ENCODE data around the gene PGM5.

The PGM5 gene

GRCh38 chr9:68462105-68462775 lies 105.8 kb downstream of the PGM5 start:
- no peak overlapping the region for H3K27ac ChIP-seq (ENCODE audit: low read depth, low read length)
- no peak overlapping the region for H3K4me3 ChIP-seq (ENCODE audit: low read depth in 1 of 2, low read length in 2 of 2)
- no peaks in the 10 kb centered on the region for H3K36me3 ChIP-seq (ENCODE audit: control insufficient read depth in 1 of 2, insufficient read depth in 2 of 2, low read length in 2 of 2)
- H3K4me1 ChIP-seq (ENCODE audit: control insufficient read depth in 1 of 2, insufficient read depth in 2 of 2, low read length in 2 of 2), result no peaks in the 10 kb centered on the region
- H3K9ac ChIP-seq (ENCODE audit: low read depth in 1 of 2, low read length in 2 of 2), result no peak overlapping the region
- H3K27me3 ChIP-seq (ENCODE audit: control insufficient read depth in 1 of 2, insufficient read depth in 2 of 2, low read length in 2 of 2), result no peaks in the 10 kb centered on the region
- no peaks in the 10 kb centered on the region for H3K9me3 ChIP-seq (ENCODE audit: control insufficient read depth in 1 of 2, low read length in 2 of 2)

GRCh38 chr9:68470067-68470466 lies 113.7 kb downstream of the PGM5 start:
- Histone ChIP-seq H3K4me3 (ENCODE audit: low read depth in 1 of 2, low read length in 2 of 2) (no peak overlapping the region), H3K4me1 (ENCODE audit: control insufficient read depth in 1 of 2, insufficient read depth in 2 of 2, low read length in 2 of 2) (no peaks in the 10 kb centered on the region), H3K27ac (ENCODE audit: low read depth, low read length) (no peak overlapping the region), H3K27me3 (ENCODE audit: control insufficient read depth in 1 of 2, insufficient read depth in 2 of 2, low read length in 2 of 2) (no peaks in the 10 kb centered on the region), H3K9ac (ENCODE audit: low read depth in 1 of 2, low read length in 2 of 2) (no peak overlapping the region), H3K9me3 (ENCODE audit: control insufficient read depth in 1 of 2, low read length in 2 of 2) (no peaks in the 10 kb centered on the region), H3K36me3 (ENCODE audit: control insufficient read depth in 1 of 2, insufficient read depth in 2 of 2, low read length in 2 of 2) (no peaks in the 10 kb centered on the region)

GRCh38 chr9:68470634-68471033 lies 114.2 kb downstream of the PGM5 start:
- Histone ChIP-seq H3K27me3 (ENCODE audit: control insufficient read depth in 1 of 2, insufficient read depth in 2 of 2, low read length in 2 of 2) (no peaks in the 10 kb centered on the region), H3K4me3 (ENCODE audit: low read depth in 1 of 2, low read length in 2 of 2) (no peak overlapping the region), H3K9ac (ENCODE audit: low read depth in 1 of 2, low read length in 2 of 2) (no peak overlapping the region), H3K27ac (ENCODE audit: low read depth, low read length) (no peak overlapping the region), H3K36me3 (ENCODE audit: control insufficient read depth in 1 of 2, insufficient read depth in 2 of 2, low read length in 2 of 2) (no peaks in the 10 kb centered on the region), H3K4me1 (ENCODE audit: control insufficient read depth in 1 of 2, insufficient read depth in 2 of 2, low read length in 2 of 2) (no peaks in the 10 kb centered on the region), H3K9me3 (ENCODE audit: control insufficient read depth in 1 of 2, low read length in 2 of 2) (no peaks in the 10 kb centered on the region)

GRCh38 chr9:68472119-68472518 lies 115.7 kb downstream of the PGM5 start:
- Histone ChIP-seq H3K27ac (ENCODE audit: low read depth, low read length) (no peak overlapping the region), H3K36me3 (ENCODE audit: control insufficient read depth in 1 of 2, insufficient read depth in 2 of 2, low read length in 2 of 2) (no peaks in the 10 kb centered on the region), H3K4me3 (ENCODE audit: low read depth in 1 of 2, low read length in 2 of 2) (no peak overlapping the region), H3K9ac (ENCODE audit: low read depth in 1 of 2, low read length in 2 of 2) (no peak overlapping the region), H3K27me3 (ENCODE audit: control insufficient read depth in 1 of 2, insufficient read depth in 2 of 2, low read length in 2 of 2) (no peaks in the 10 kb centered on the region), H3K4me1 (ENCODE audit: control insufficient read depth in 1 of 2, insufficient read depth in 2 of 2, low read length in 2 of 2) (no peaks in the 10 kb centered on the region), H3K9me3 (ENCODE audit: control insufficient read depth in 1 of 2, low read length in 2 of 2) (no peaks in the 10 kb centered on the region)

GRCh38 chr9:68473790-68474189 lies 117.4 kb downstream of the PGM5 start:
- H3K27me3 ChIP-seq (ENCODE audit: control insufficient read depth in 1 of 2, insufficient read depth in 2 of 2, low read length in 2 of 2), result no peaks in the 10 kb centered on the region
- no peaks in the 10 kb centered on the region for H3K4me1 ChIP-seq (ENCODE audit: control insufficient read depth in 1 of 2, insufficient read depth in 2 of 2, low read length in 2 of 2)

GRCh38 chr9:68476422-68476821 lies 120.0 kb downstream of the PGM5 start:
- H3K27ac ChIP-seq (ENCODE audit: low read depth, low read length), result no peak overlapping the region
- no peak overlapping the region for H3K9ac ChIP-seq (ENCODE audit: low read depth in 1 of 2, low read length in 2 of 2)
- no peaks in the 10 kb centered on the region for H3K9me3 ChIP-seq (ENCODE audit: control insufficient read depth in 1 of 2, low read length in 2 of 2)
- H3K36me3 ChIP-seq (ENCODE audit: control insufficient read depth in 1 of 2, insufficient read depth in 2 of 2, low read length in 2 of 2), result no peaks in the 10 kb centered on the region
- no peaks in the 10 kb centered on the region for H3K4me1 ChIP-seq (ENCODE audit: control insufficient read depth in 1 of 2, insufficient read depth in 2 of 2, low read length in 2 of 2)
- no peak overlapping the region for H3K4me3 ChIP-seq (ENCODE audit: low read depth in 1 of 2, low read length in 2 of 2)
- H3K27me3 ChIP-seq (ENCODE audit: control insufficient read depth in 1 of 2, insufficient read depth in 2 of 2, low read length in 2 of 2), result no peaks in the 10 kb centered on the region

More at GRCh38 chr9:68473790-68474189, 117.4 kb downstream of the PGM5 start:
- Histone ChIP-seq H3K27ac (ENCODE audit: low read depth, low read length) (no peak overlapping the region), H3K9ac (ENCODE audit: low read depth in 1 of 2, low read length in 2 of 2) (no peak overlapping the region), H3K9me3 (ENCODE audit: control insufficient read depth in 1 of 2, low read length in 2 of 2) (no peaks in the 10 kb centered on the region), H3K4me3 (ENCODE audit: low read depth in 1 of 2, low read length in 2 of 2) (no peak overlapping the region), H3K36me3 (ENCODE audit: control insufficient read depth in 1 of 2, insufficient read depth in 2 of 2, low read length in 2 of 2) (no peaks in the 10 kb centered on the region)

- H3K9me3 ChIP-seq (ENCODE audit: control insufficient read depth in 1 of 2, low read length in 2 of 2), result no peaks in the 10 kb centered on the region
- no peaks in the 10 kb centered on the region for H3K4me1 ChIP-seq (ENCODE audit: control insufficient read depth in 1 of 2, insufficient read depth in 2 of 2, low read length in 2 of 2)
- no peak overlapping the region for H3K9ac ChIP-seq (ENCODE audit: low read depth in 1 of 2, low read length in 2 of 2)
- no peaks in the 10 kb centered on the region for H3K27me3 ChIP-seq (ENCODE audit: control insufficient read depth in 1 of 2, insufficient read depth in 2 of 2, low read length in 2 of 2)
- H3K36me3 ChIP-seq (ENCODE audit: control insufficient read depth in 1 of 2, insufficient read depth in 2 of 2, low read length in 2 of 2), result no peaks in the 10 kb centered on the region
- no peak overlapping the region for H3K27ac ChIP-seq (ENCODE audit: low read depth, low read length)
- H3K4me3 ChIP-seq (ENCODE audit: low read depth in 1 of 2, low read length in 2 of 2), result no peak overlapping the region
Measured at GRCh38 chr9:68476847-68477246, 120.4 kb downstream of the PGM5 start.

GRCh38 chr9:68480807-68481206 lies 124.4 kb downstream of the PGM5 start:
- H3K36me3 ChIP-seq (ENCODE audit: control insufficient read depth in 1 of 2, insufficient read depth in 2 of 2, low read length in 2 of 2), result no peaks in the 10 kb centered on the region
- no peak overlapping the region for H3K27ac ChIP-seq (ENCODE audit: low read depth, low read length)
- no peak overlapping the region for H3K9ac ChIP-seq (ENCODE audit: low read depth in 1 of 2, low read length in 2 of 2)
- H3K4me1 ChIP-seq (ENCODE audit: control insufficient read depth in 1 of 2, insufficient read depth in 2 of 2, low read length in 2 of 2), result no peaks in the 10 kb centered on the region
- no peak overlapping the region for H3K4me3 ChIP-seq (ENCODE audit: low read depth in 1 of 2, low read length in 2 of 2)
- no peaks in the 10 kb centered on the region for H3K27me3 ChIP-seq (ENCODE audit: control insufficient read depth in 1 of 2, insufficient read depth in 2 of 2, low read length in 2 of 2)
- no peaks in the 10 kb centered on the region for H3K9me3 ChIP-seq (ENCODE audit: control insufficient read depth in 1 of 2, low read length in 2 of 2)

GRCh38 chr9:68482548-68482947 lies 126.1 kb downstream of the PGM5 start:
- no peaks in the 10 kb centered on the region for H3K4me1 ChIP-seq (ENCODE audit: control insufficient read depth in 1 of 2, insufficient read depth in 2 of 2, low read length in 2 of 2)
- H3K4me3 ChIP-seq (ENCODE audit: low read depth in 1 of 2, low read length in 2 of 2), result no peak overlapping the region
- peaks cover 0 to 5% of the 10 kb centered on the region in 2 donors for H3K9me3 ChIP-seq (ENCODE audit: control insufficient read depth in 1 of 2, low read length in 2 of 2)
- no peak overlapping the region for H3K27ac ChIP-seq (ENCODE audit: low read depth, low read length)
- no peaks in the 10 kb centered on the region for H3K36me3 ChIP-seq (ENCODE audit: control insufficient read depth in 1 of 2, insufficient read depth in 2 of 2, low read length in 2 of 2)
- no peak overlapping the region for H3K9ac ChIP-seq (ENCODE audit: low read depth in 1 of 2, low read length in 2 of 2)
- no peaks in the 10 kb centered on the region for H3K27me3 ChIP-seq (ENCODE audit: control insufficient read depth in 1 of 2, insufficient read depth in 2 of 2, low read length in 2 of 2)

- Histone ChIP-seq H3K36me3 (ENCODE audit: control insufficient read depth in 1 of 2, insufficient read depth in 2 of 2, low read length in 2 of 2) (no peaks in the 10 kb centered on the region), H3K4me3 (ENCODE audit: low read depth in 1 of 2, low read length in 2 of 2) (no peak overlapping the region), H3K9ac (ENCODE audit: low read depth in 1 of 2, low read length in 2 of 2) (no peak overlapping the region), H3K9me3 (ENCODE audit: control insufficient read depth in 1 of 2, low read length in 2 of 2) (peaks cover 0 to 5% of the 10 kb centered on the region in 2 donors), H3K27ac (ENCODE audit: low read depth, low read length) (no peak overlapping the region), H3K27me3 (ENCODE audit: control insufficient read depth in 1 of 2, insufficient read depth in 2 of 2, low read length in 2 of 2) (no peaks in the 10 kb centered on the region), H3K4me1 (ENCODE audit: control insufficient read depth in 1 of 2, insufficient read depth in 2 of 2, low read length in 2 of 2) (no peaks in the 10 kb centered on the region)
Measured at GRCh38 chr9:68488126-68488525, 131.7 kb downstream of the PGM5 start.

- no peak overlapping the region for H3K9ac ChIP-seq (ENCODE audit: low read depth in 1 of 2, low read length in 2 of 2)
- no peaks in the 10 kb centered on the region for H3K36me3 ChIP-seq (ENCODE audit: control insufficient read depth in 1 of 2, insufficient read depth in 2 of 2, low read length in 2 of 2)
- H3K9me3 ChIP-seq (ENCODE audit: control insufficient read depth in 1 of 2, low read length in 2 of 2), result peaks cover 0 to 5% of the 10 kb centered on the region in 2 donors
- no peak overlapping the region for H3K4me3 ChIP-seq (ENCODE audit: low read depth in 1 of 2, low read length in 2 of 2)
- H3K4me1 ChIP-seq (ENCODE audit: control insufficient read depth in 1 of 2, insufficient read depth in 2 of 2, low read length in 2 of 2), result no peaks in the 10 kb centered on the region
- no peaks in the 10 kb centered on the region for H3K27me3 ChIP-seq (ENCODE audit: control insufficient read depth in 1 of 2, insufficient read depth in 2 of 2, low read length in 2 of 2)
- no peak overlapping the region for H3K27ac ChIP-seq (ENCODE audit: low read depth, low read length)
Measured at GRCh38 chr9:68489646-68490045, 133.2 kb downstream of the PGM5 start.

Data from duodenal mucosa (tissue), 2 donors.